Kidney (tissue), 14 donors: ENCODE measurements around the gene BTBD9. TPM values are rescaled to one million over a fixed set of nuclear protein-coding genes. Genes with fewer than 3 reads are reported as not detected.
A peak's percentile ranks its signal among the peaks of the same experiment; 100 is the strongest.

ENCODE experiments used
- DNase-seq, 5 donors: peaks; one replicate each; pipeline ENCODE4 v3.0.0-alpha.2; 2013 to 2020
- FAIRE-seq: peaks from 2 replicates; lab custom pipeline; 2012; peaks lifted over from hg19 to GRCh38; lab: Jason Lieb, UNC
- H3K27ac ChIP-seq, 2 donors: one replicate each; pipeline ENCODE4 v1.7.0; 2013; ENCODE audit warnings: low read depth in 2 of 2, low read length in 2 of 2, inconsistent platforms in 1 of 2
- H3K27me3 ChIP-seq: one replicate; pipeline ENCODE4 v1.7.1; 2013; ENCODE audit warnings: low read length, inconsistent platforms; ENCODE audit not compliant: control insufficient read depth, insufficient read depth
- H3K36me3 ChIP-seq, 3 donors: one replicate each; pipeline versions ENCODE4 v1.7.0 to v1.7.1; 2013; ENCODE audit warnings: low read length in 3 of 3, control low read depth in 1 of 3, inconsistent platforms in 1 of 3; ENCODE audit not compliant: insufficient read depth in 3 of 3, control insufficient read depth in 2 of 3
- H3K4me1 ChIP-seq, 3 donors: one replicate each; pipeline versions ENCODE4 v1.7.0 to v1.7.1; 2013; ENCODE audit warnings: low read length in 3 of 3, inconsistent platforms in 1 of 3, low read depth in 1 of 3; ENCODE audit not compliant: control insufficient read depth in 2 of 3, insufficient read depth in 2 of 3
- H3K4me3 ChIP-seq, 3 donors: one replicate each; pipeline versions ENCODE4 v1.7.0 to v1.8.1; 2013; ENCODE audit warnings: low read length in 3 of 3, control low read depth in 1 of 3, inconsistent platforms in 1 of 3
- H3K9ac ChIP-seq, 3 donors: one replicate each; pipeline versions ENCODE4 v1.7.0 to v1.7.1; 2013; ENCODE audit warnings: low read length in 3 of 3, control low read depth in 1 of 3, inconsistent platforms in 1 of 3
- H3K9me3 ChIP-seq, 3 donors: one replicate each; pipeline versions ENCODE4 v1.7.0 to v1.7.1; 2013; ENCODE audit warnings: low read length in 3 of 3, control low read depth in 1 of 3, inconsistent platforms in 1 of 3; ENCODE audit not compliant: control insufficient read depth in 2 of 3, insufficient read depth in 1 of 3
- CTCF ChIP-seq: IDR thresholded peaks from 3 replicates; pipeline ENCODE4 v1.5.1; 2012; ENCODE audit warnings: mild to moderate bottlenecking, moderate library complexity, borderline replicate concordance; ENCODE audit not compliant: insufficient read depth; ENCODE audit errors: extremely low read depth
- intact Hi-C: fragments of 100-400 bp; cut with DNase I; formaldehyde crosslinking; loops from one replicate; pipeline ENCODE4 v1.11.1; 2022
- polyA plus RNA-seq: library from polyadenylated mRNA; stranded (reverse); fragments of 350-450 nt; fragmentation: Illumina TruSeq; extraction: RNeasy Lipid Tissue Mini Kit (QIAGEN cat#74804); gene quantifications from one replicate; pipeline ENCODE4 v1.2.3, GENCODE V29; 2014; ENCODE audit warnings: low read depth, low replicate concordance; ENCODE audit not compliant: insufficient read depth
- total RNA-seq: library from RNA; stranded (reverse); fragmentation: NEBNext Ultra II Directional; extraction: Animal tissue kit (Norgen Biotek cat#: 25700); gene quantifications from one replicate; pipeline ENCODE4 v1.2.1, GENCODE V29; 2021
- donor health status: control.
- donor health status: control.
- donor health status: control.
- donor health status: control.
- donor health status: control.
- donor health status: DM: yes; HTN: yes; CAD: no.
- donor health status: Normal renal cell carcinoma (clear cell type).

Gene BTBD9
- total and polyA plus RNA-seq, 2 donors from 2014 or later: 4.2 to 29.9 TPM

- no peak for TF ChIP-seq CTCF
- intact Hi-C loops: no loop called here
- DNase-seq: no peak
- no peak overlapping the region for H3K9ac ChIP-seq
- no peaks in the 10 kb centered on the region for H3K27me3 ChIP-seq
- H3K36me3 ChIP-seq: no peaks in the 10 kb centered on the region
- H3K27ac ChIP-seq: no peak overlapping the region
- H3K4me1 ChIP-seq: peaks cover 2 to 32% (median 3%) of the 10 kb centered on the region in 3 donors
- no peak overlapping the region for H3K4me3 ChIP-seq
- no peak for FAIRE-seq
- H3K9me3 ChIP-seq: no peaks in the 10 kb centered on the region
Measured at GRCh38 chr6:38509713-38510112, 130.0 kb downstream of the BTBD9 start.

DNA sequence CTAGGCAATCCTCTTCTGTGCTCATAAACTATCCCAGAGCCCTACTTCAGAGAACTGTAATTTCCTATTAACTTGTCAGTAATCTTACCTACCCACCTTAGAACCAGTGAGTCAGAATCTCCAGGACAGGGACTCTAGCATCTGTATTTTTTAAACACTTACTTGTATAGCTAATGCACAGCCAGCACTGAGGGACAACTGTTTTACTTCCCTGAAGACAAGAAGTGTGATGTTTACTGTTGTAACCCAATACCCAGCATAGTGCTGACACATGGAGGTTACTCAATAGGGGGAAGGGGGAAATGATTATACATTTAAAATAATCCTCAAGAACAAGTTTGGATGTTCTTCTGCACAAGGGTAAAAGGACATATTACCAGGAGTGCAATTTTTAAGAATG lies 130.8 kb downstream of the BTBD9 start:
- Histone ChIP-seq H3K36me3 (no peaks in the 10 kb centered on the region), H3K9ac (no peak overlapping the region), H3K27ac (peak overlapping the region in 1 of 2 donors; percentile 2), H3K4me3 (no peak overlapping the region), H3K9me3 (no peaks in the 10 kb centered on the region), H3K27me3 (no peaks in the 10 kb centered on the region), H3K4me1 (peaks cover 2 to 30% (median 3%) of the 10 kb centered on the region in 3 donors)
- no peak for TF ChIP-seq CTCF
- intact Hi-C loops: no loop called here
- FAIRE-seq: no peak
- DNase-seq: peak in 2 of 5 donors; percentile 57 to 58

- FAIRE-seq (no peak), DNase-seq (no peak)
- H3K4me1 ChIP-seq: peaks cover 2 to 26% (median 3%) of the 10 kb centered on the region in 3 donors
- H3K27me3 ChIP-seq: no peaks in the 10 kb centered on the region
- no peak overlapping the region for H3K4me3 ChIP-seq
- H3K9ac ChIP-seq: no peak overlapping the region
- H3K36me3 ChIP-seq: no peaks in the 10 kb centered on the region
- H3K27ac ChIP-seq: peak overlapping the region in 1 of 2 donors; percentile 2
- no peaks in the 10 kb centered on the region for H3K9me3 ChIP-seq
- intact Hi-C loops: no loop called here
- TF ChIP-seq CTCF: no peak
Measured at GRCh38 chr6:38508286-38508685, 131.4 kb downstream of the BTBD9 start.

- H3K27me3 ChIP-seq: no peaks in the 10 kb centered on the region
- H3K9ac ChIP-seq: no peak overlapping the region
- H3K4me1 ChIP-seq: peaks cover 2 to 18% (median 5%) of the 10 kb centered on the region in 3 donors
- H3K27ac ChIP-seq: no peak overlapping the region
- DNase-seq: no peak
- H3K4me3 ChIP-seq: no peak overlapping the region
- intact Hi-C loops: no loop called here
- H3K36me3 ChIP-seq: no peaks in the 10 kb centered on the region
- H3K9me3 ChIP-seq: no peaks in the 10 kb centered on the region
- FAIRE-seq: no peak
- no peak for TF ChIP-seq CTCF
Measured at GRCh38 chr6:38507173-38507572, 132.6 kb downstream of the BTBD9 start.
